ENCODE results near the gene MGARP. TPM values are rescaled to one million over a fixed set of nuclear protein-coding genes. Genes with fewer than 3 reads are reported as not detected.

Gene MGARP
- total RNA-seq, 2 donors from 2014 or later = 0.73 to 3.7 TPM

DNA sequence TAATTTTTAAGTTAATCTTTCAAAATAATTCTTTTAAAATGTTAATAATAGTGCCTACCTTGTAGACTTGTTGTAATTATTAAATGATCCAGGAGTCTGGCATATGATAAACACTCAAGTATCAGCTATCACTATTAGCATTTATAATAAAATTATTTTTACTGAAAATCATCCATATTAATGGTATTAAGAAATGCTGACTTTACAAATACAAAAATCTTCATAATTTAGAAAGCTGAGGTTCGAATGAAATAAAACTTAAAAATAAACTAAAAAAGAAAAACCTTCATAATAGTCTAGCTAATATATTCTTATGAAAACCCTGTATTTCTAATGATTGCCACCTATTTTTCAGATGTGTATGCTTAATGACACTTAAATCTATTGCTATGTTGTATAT is 5.2 kb downstream of the MGARP start:
- Histone ChIP-seq H3K4me3 (no peak overlapping the region), H3K27ac (no peak overlapping the region), H3K4me1 (replicated peaks) (no peaks in the 10 kb centered on the region), H3K36me3 (no peaks in the 10 kb centered on the region), H3K9me3 (no peaks in the 10 kb centered on the region), H3K27me3 (replicated peaks; ENCODE audit: insufficient read depth) (peaks cover 1% of the 10 kb centered on the region)
- 100% methylated on average over 1 of the region's 1 CpG for WGBS
- TF ChIP-seq POLR2A (IDR thresholded peaks at IDR 0.05) (no peak), POLR2AphosphoS5 (IDR thresholded peaks at IDR 0.05) (no peak)
- TF ChIP-seq, protein P1, sequence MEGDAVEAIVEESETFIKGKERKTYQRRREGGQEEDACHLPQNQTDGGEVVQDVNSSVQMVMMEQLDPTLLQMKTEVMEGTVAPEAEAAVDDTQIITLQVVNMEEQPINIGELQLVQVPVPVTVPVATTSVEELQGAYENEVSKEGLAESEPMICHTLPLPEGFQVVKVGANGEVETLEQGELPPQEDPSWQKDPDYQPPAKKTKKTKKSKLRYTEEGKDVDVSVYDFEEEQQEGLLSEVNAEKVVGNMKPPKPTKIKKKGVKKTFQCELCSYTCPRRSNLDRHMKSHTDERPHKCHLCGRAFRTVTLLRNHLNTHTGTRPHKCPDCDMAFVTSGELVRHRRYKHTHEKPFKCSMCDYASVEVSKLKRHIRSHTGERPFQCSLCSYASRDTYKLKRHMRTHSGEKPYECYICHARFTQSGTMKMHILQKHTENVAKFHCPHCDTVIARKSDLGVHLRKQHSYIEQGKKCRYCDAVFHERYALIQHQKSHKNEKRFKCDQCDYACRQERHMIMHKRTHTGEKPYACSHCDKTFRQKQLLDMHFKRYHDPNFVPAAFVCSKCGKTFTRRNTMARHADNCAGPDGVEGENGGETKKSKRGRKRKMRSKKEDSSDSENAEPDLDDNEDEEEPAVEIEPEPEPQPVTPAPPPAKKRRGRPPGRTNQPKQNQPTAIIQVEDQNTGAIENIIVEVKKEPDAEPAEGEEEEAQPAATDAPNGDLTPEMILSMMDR (IDR thresholded peaks at IDR 0.05) = no peak
- intact Hi-C loops (cut with DNase I) = no loop called here
- DNase-seq (ENCODE audit: low spot score) = no peak

DNA sequence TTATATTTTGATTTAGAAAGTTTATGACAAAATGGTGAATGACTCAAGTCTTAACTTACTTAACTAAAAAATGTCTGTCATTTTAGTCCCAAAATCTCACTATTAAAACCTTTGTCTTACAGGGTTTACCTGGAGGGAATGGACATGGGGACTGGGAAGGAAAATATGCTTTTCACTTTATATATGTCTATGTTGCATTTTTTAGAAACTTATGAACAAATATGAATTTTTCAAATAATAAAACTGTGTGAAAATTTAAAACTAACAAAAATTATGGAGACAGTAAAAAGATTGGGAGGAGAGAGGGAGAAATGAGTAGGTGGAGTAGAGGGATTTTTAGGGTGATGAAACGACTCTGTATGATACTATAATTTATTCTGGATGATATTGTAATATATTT is 6.2 kb downstream of the MGARP start:
- DNase-seq (ENCODE audit: low spot score) = no peak
- WGBS = 88% methylated on average over 1 of the region's 1 CpG
- Histone ChIP-seq H3K4me1 (replicated peaks) (no peaks in the 10 kb centered on the region), H3K36me3 (no peaks in the 10 kb centered on the region), H3K4me3 (no peak overlapping the region), H3K27me3 (replicated peaks; ENCODE audit: insufficient read depth) (peaks cover 1% of the 10 kb centered on the region), H3K9me3 (no peaks in the 10 kb centered on the region), H3K27ac (no peak overlapping the region)
- intact Hi-C loops (cut with DNase I) = no loop called here
- TF ChIP-seq POLR2AphosphoS5 (IDR thresholded peaks at IDR 0.05) (no peak), POLR2A (IDR thresholded peaks at IDR 0.05) (no peak)
- TF ChIP-seq, protein P1 (IDR thresholded peaks at IDR 0.05) = no peak

DNA sequence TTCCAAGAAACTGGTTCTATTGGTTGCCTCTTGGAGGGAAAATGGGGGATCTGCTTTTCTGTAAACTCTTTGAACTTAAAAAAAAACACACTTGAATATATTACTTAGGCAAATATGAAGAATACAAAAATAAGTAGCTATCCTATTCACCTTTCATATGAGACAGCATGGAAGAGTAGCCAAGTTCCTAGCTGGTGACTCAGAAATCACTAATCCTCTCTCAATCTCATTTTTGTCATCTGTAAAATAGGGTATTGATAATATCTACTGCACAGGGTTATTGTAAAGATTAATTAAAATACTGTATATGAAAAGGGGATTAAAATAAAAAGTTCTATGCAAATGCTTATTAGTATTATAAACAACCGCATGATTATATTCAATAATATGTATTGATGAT is 12.7 kb downstream of the MGARP start:
- WGBS = 98% methylated on average over 1 of the region's 1 CpG
- intact Hi-C loops (cut with DNase I) = no loop called here
- Histone ChIP-seq H3K27me3 (replicated peaks; ENCODE audit: insufficient read depth) (no peaks in the 10 kb centered on the region), H3K27ac (no peak overlapping the region), H3K9me3 (no peaks in the 10 kb centered on the region), H3K36me3 (no peaks in the 10 kb centered on the region), H3K4me3 (no peak overlapping the region), H3K4me1 (replicated peaks) (no peaks in the 10 kb centered on the region)
- TF ChIP-seq POLR2AphosphoS5 (IDR thresholded peaks at IDR 0.05) (no peak), POLR2A (IDR thresholded peaks at IDR 0.05) (no peak)
- TF ChIP-seq, protein P1 (IDR thresholded peaks at IDR 0.05) = no peak
- DNase-seq (ENCODE audit: low spot score) = no peak

DNA sequence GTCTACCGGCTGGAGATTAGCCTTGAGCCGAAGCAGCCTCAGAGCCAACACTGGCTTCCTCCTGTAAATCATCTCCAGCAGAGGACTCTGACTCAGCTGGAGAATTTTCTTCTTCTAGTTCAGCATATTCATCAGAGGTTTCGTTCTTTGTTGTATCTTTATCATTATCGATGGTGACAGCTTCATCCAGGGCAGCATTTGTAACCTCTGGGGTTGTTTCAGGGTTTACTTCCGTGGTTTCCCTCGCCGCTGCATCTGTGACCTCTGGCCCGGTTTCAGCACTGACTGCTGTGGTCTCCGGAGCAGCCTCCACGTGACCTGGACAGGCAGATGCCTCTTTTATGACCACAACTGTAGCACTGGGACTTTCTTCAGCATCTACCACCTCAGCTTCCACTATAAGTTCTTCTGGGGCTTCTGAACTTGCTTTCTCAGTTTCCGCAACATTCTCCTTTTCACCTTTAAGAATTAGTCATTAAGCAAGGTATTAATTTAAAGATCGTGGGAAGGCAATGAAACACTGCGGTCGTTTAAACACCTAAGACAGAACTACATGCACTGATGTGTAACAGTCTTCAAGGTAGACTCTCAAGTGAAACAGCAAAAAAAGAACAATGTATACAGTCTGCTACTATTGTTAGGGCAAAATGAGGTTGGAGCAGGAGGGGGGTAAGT is 13.3 kb downstream of the MGARP start:
- DNase-seq (ENCODE audit: low spot score) = no peak
- TF ChIP-seq, protein P1 (IDR thresholded peaks at IDR 0.05) = no peak
- no peak for TF ChIP-seq POLR2A (IDR thresholded peaks at IDR 0.05)
- no peak for TF ChIP-seq POLR2AphosphoS5 (IDR thresholded peaks at IDR 0.05)
- H3K27me3 ChIP-seq (replicated peaks; ENCODE audit: insufficient read depth) = no peaks in the 10 kb centered on the region
- no peak overlapping the region for H3K4me3 ChIP-seq
- no peaks in the 10 kb centered on the region for H3K9me3 ChIP-seq
- WGBS = 28% methylated on average over 14 of the region's 14 CpGs
- intact Hi-C loops (cut with DNase I) = no loop called here
- H3K36me3 ChIP-seq = no peaks in the 10 kb centered on the region
- no peaks in the 10 kb centered on the region for H3K4me1 ChIP-seq (replicated peaks)
- no peak overlapping the region for H3K27ac ChIP-seq

DNA sequence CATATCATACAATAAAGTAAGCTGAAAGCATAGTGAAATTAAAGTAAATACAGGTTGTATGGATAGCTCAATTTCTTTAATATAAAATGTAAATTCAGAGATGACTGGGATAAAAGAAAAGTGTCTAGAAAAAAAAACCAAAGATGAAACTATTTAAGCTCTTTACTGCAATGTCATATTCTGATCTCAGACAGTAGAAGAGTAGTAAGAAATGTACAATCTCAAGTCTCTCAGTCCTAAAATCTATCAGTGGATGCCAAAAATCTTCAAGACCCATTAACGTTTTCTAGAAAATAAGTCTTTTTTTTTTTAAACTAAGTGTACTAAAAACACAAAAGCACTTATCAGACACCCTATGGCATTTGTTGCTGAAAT is 13.8 kb downstream of the MGARP start:
- no peaks in the 10 kb centered on the region for H3K36me3 ChIP-seq
- no peaks in the 10 kb centered on the region for H3K9me3 ChIP-seq
- no peak overlapping the region for H3K27ac ChIP-seq
- no peak overlapping the region for H3K4me3 ChIP-seq
- TF ChIP-seq, protein P1 (IDR thresholded peaks at IDR 0.05) = no peak
- TF ChIP-seq POLR2AphosphoS5 (IDR thresholded peaks at IDR 0.05) (no peak), POLR2A (IDR thresholded peaks at IDR 0.05) (no peak)
- no peak for DNase-seq (ENCODE audit: low spot score)
- 8% methylated on average over 1 of the region's 1 CpG for whole genome bisulfite sequencing
- no peaks in the 10 kb centered on the region for H3K27me3 ChIP-seq (replicated peaks; ENCODE audit: insufficient read depth)
- intact Hi-C loops (cut with DNase I) = no loop called here
- no peaks in the 10 kb centered on the region for H3K4me1 ChIP-seq (replicated peaks)

Data from prostate gland (tissue), 2 donors.